Measurements from ENCODE around the gene KIF3A. TPM values are rescaled to one million over a fixed set of nuclear protein-coding genes. Genes with fewer than 3 reads are reported as not detected.

KIF3A gene
- total and polyA plus RNA-seq, 4 donors, result 3.1 to 16.5 (median 9.2) TPM

DNA sequence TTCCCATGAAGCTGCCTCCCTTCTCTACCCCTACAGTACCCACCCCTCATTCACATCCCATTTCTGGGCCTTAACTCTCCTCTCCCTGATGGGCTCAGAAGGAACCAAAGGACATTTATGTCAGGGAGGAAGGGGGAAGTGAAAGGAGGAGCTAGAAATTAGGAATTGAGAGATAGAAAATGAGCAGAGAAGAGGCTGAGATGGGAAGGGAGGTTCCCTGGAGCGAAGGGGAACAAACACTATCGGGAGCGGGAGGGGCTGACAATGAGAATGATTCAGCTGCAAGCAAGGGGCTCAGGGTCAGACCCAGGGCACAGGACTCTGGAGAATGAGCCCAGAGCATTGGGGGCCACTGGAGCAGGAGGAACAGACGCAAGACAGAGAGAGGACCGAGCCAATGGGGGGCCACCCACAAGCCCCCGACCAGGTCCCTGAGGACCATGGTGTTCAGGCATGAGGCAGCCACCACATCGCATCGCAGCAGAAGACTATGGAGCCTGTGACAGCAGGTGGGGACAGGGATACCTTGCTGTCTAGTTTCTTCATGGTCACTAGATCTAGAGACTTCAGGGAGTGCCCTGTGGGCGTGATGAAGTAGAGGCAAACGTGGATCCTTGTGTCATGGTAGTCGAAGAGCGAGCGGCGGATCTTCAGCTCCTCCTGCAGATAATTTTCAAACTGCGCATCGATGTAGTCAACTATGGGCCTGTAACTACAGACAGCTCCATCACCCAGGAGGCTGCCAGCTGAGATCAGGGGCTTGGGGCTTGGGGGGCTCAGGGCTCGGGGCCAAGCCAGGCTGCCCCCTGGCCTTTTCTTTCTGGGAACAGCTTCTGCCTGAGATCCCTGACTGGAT is 26.1 kb upstream of the KIF3A start:
- Histone ChIP-seq H3K9ac (ENCODE audit: insufficient read depth in 1 of 2, low read length in 2 of 2) (no peak overlapping the region), H3K27ac (ENCODE audit: low read depth in 1 of 2, low read length in 1 of 2) (no peak overlapping the region), H3K9me3 (ENCODE audit: control insufficient read depth in 4 of 4, insufficient read depth in 3 of 4, low read length in 3 of 4) (no peaks in the 10 kb centered on the region), H3K4me3 (no peak overlapping the region), H3K36me3 (ENCODE audit: control insufficient read depth in 4 of 4, insufficient read depth in 4 of 4, low read length in 4 of 4) (peaks cover under 1 to 37% (median 21%) of the 10 kb centered on the region in 4 donors), H3K4me1 (ENCODE audit: control insufficient read depth in 5 of 5, insufficient read depth in 5 of 5, low read length in 5 of 5) (peaks cover 8 to 16% (median 15%) of the 10 kb centered on the region in 5 donors), H3K27me3 (ENCODE audit: control insufficient read depth in 3 of 3, insufficient read depth in 3 of 3, low read length in 2 of 3) (no peaks in the 10 kb centered on the region)
- 92 to 94% methylated on average over 17 of the region's 17 CpGs for WGBS, 2 donors
- ATAC-seq (ENCODE audit: insufficient read depth, low FRiP score) (no peak), DNase-seq (no peak)
- TF ChIP-seq CTCF (IDR thresholded peaks at IDR 0.05; ENCODE audit: control extremely low read depth, extremely low read depth), result no peak

- TF ChIP-seq CTCF (IDR thresholded peaks at IDR 0.05; ENCODE audit: control extremely low read depth, extremely low read depth), result no peak
- no peaks in the 10 kb centered on the region for H3K27me3 ChIP-seq (ENCODE audit: control insufficient read depth in 3 of 3, insufficient read depth in 3 of 3, low read length in 2 of 3)
- DNase-seq, result no peak
- 97% methylated on average over 11 of the region's 11 CpGs for WGBS, 2 donors
- H3K27ac ChIP-seq (ENCODE audit: low read depth in 1 of 2, low read length in 1 of 2), result no peak overlapping the region
- H3K4me1 ChIP-seq (ENCODE audit: control insufficient read depth in 5 of 5, insufficient read depth in 5 of 5, low read length in 5 of 5), result peaks cover 5 to 8% (median 5%) of the 10 kb centered on the region in 5 donors
- H3K9me3 ChIP-seq (ENCODE audit: control insufficient read depth in 4 of 4, insufficient read depth in 3 of 4, low read length in 3 of 4), result no peaks in the 10 kb centered on the region
- peaks cover 3 to 44% (median 26%) of the 10 kb centered on the region in 4 donors for H3K36me3 ChIP-seq (ENCODE audit: control insufficient read depth in 4 of 4, insufficient read depth in 4 of 4, low read length in 4 of 4)
- no peak for ATAC-seq (ENCODE audit: insufficient read depth, low FRiP score)
- H3K9ac ChIP-seq (ENCODE audit: insufficient read depth in 1 of 2, low read length in 2 of 2), result no peak overlapping the region
- H3K4me3 ChIP-seq, result no peak overlapping the region
Measured at GRCh38 chr5:132762246-132763000, 25.1 kb upstream of the KIF3A start.

- no peaks in the 10 kb centered on the region for H3K27me3 ChIP-seq (ENCODE audit: control insufficient read depth in 3 of 3, insufficient read depth in 3 of 3, low read length in 2 of 3)
- no peak overlapping the region for H3K4me3 ChIP-seq
- no peak for ATAC-seq (ENCODE audit: insufficient read depth, low FRiP score)
- no peak for TF ChIP-seq CTCF (IDR thresholded peaks at IDR 0.05; ENCODE audit: control extremely low read depth, extremely low read depth)
- H3K9me3 ChIP-seq (ENCODE audit: control insufficient read depth in 4 of 4, insufficient read depth in 3 of 4, low read length in 3 of 4), result no peaks in the 10 kb centered on the region
- no peak overlapping the region for H3K27ac ChIP-seq (ENCODE audit: low read depth in 1 of 2, low read length in 1 of 2)
- H3K36me3 ChIP-seq (ENCODE audit: control insufficient read depth in 4 of 4, insufficient read depth in 4 of 4, low read length in 4 of 4), result peaks cover 3 to 47% (median 29%) of the 10 kb centered on the region in 4 donors
- 94 to 95% methylated on average over 22 of the region's 22 CpGs for WGBS, 2 donors
- DNase-seq, result no peak
- H3K4me1 ChIP-seq (ENCODE audit: control insufficient read depth in 5 of 5, insufficient read depth in 5 of 5, low read length in 5 of 5), result peaks cover 0 to 1% (median 0%) of the 10 kb centered on the region in 5 donors
- H3K9ac ChIP-seq (ENCODE audit: insufficient read depth in 1 of 2, low read length in 2 of 2), result no peak overlapping the region
Measured at GRCh38 chr5:132761321-132762240, 24.2 kb upstream of the KIF3A start.

Data from lung (tissue), 12 donors.